ENCODE data around the gene LAMB3. TPM values are rescaled to one million over a fixed set of nuclear protein-coding genes. Genes with fewer than 3 reads are reported as not detected.

Gene LAMB3
- total RNA-seq, 1 donor, result 12.4 TPM

DNA sequence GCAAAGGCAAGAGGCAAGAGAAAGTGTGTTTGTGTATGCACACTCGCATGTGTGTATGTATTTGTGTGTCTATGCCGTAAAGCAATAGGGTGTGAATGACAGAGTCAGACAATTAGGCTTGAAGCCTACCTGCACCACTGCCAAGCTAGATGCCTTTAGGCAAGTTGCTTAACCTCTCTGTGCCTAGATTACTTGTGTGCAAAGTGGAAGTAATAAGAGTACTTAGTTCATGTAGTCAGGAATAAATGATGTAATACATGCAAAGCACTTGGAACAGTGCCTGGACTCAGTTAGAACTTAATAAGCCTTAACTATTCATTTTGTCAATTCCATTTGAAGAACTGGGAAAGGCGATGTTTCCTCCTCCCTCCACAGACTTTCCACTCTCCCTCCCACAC lies 31.7 kb downstream of the LAMB3 start:
- Histone ChIP-seq H3K4me3 (ENCODE audit: low read length) (no peak overlapping the region), H3K4me1 (ENCODE audit: insufficient read depth, low read length) (no peaks in the 10 kb centered on the region), H3K9me3 (ENCODE audit: low read depth, low read length) (no peaks in the 10 kb centered on the region)

DNA sequence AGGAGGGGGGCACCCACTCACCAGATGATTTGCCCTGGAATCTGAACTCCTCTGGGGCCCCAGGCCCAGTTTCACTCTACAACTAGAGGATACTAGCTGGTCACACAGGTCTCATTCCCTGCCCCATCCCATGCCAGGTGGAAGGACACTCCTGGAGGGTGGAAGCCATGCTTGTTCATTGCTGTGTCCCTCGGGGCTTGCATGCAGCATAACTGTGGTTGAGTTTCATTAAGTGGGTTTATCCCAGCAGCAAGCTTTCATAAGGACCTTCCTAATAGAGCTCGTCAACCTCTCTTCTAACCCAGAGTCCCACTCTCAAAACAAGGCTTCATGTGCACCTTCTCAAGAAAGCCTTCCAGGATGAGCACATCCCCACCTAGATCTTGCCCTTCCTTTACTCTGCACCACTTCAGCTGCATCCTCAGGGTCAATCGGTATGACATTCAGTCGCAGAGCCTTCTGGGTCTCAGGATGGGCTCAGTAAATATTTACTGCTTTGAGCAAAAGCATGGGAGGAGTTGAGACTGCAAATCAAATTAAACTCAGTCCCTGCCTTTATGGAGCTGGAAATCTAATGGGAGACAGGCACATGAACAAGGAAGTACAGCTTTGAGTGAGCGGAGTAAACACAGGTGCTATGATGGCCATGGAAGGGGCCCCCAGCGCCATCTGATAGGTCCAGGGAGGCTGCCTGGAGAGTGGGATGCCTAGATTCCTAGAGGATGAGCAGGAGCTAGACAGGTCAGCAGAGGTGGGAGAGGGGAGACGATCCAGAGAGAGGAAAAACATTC lies 32.3 kb downstream of the LAMB3 start:
- Histone ChIP-seq H3K4me3 (ENCODE audit: low read length) (no peak overlapping the region), H3K27me3 (ENCODE audit: insufficient read depth, low read length) (no peaks in the 10 kb centered on the region), H3K4me1 (ENCODE audit: insufficient read depth, low read length) (no peaks in the 10 kb centered on the region), H3K9me3 (ENCODE audit: low read depth, low read length) (no peaks in the 10 kb centered on the region)

More for the DNA sequence above, 31.7 kb downstream of the LAMB3 start:
- H3K27me3 ChIP-seq (ENCODE audit: insufficient read depth, low read length), result no peaks in the 10 kb centered on the region

DNA sequence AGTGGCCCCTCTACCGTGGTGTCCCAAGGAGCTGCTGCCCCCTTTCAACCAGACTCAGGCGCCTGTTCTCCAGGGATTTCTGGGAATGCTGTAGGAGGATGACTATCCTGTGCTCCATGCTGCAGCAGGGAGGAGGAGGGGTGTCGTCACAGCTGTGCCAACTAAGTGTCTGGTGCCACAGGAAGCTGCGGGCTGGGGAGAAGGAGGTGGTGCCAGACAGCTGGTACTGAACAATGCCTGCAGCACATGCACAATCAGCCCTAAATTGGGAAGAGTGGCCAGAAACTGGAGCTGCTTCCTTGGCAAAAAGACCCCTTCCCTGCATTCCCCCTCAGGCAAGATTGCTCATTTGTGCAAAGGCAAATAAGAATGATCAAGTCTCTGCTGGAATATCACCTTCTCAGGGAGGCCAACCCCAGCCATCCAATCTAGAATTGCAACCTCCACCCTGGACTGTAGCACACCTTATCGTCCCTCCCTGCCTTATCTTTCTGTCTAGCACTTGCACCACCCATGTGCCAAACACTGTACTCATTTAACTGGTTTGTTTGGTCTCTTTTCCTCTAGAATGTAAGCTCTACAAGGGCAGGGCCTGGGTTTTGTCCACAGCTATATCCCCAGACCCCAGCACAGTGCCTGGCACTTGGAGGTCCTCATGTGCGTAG lies 33.3 kb downstream of the LAMB3 start:
- no peaks in the 10 kb centered on the region for H3K9me3 ChIP-seq (ENCODE audit: low read depth, low read length)
- H3K4me3 ChIP-seq (ENCODE audit: low read length), result no peak overlapping the region
- H3K27me3 ChIP-seq (ENCODE audit: insufficient read depth, low read length), result no peaks in the 10 kb centered on the region
- H3K4me1 ChIP-seq (ENCODE audit: insufficient read depth, low read length), result no peaks in the 10 kb centered on the region

DNA sequence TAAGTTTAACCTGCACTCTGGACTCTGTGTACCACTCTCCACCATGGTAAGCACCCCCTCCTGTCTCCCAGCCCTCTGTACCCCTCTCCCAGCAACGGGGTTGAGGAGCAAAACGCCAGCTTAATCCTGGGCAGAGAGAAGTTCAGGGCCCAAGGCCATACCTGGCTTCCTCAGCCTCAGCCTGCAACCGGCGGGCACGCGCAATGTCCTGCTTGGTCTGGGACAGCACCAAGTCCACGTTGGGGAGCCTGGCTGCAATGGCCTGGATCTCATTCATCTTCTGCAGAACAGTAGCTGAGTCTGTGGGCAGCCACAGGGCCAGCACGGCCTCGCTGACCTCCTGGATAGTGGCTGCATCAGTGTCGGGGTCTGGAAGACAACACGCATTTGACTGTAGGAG lies 33.9 kb downstream of the LAMB3 start:
- H3K4me1 ChIP-seq (ENCODE audit: insufficient read depth, low read length), result no peaks in the 10 kb centered on the region
- no peaks in the 10 kb centered on the region for H3K27me3 ChIP-seq (ENCODE audit: insufficient read depth, low read length)
- no peak overlapping the region for H3K4me3 ChIP-seq (ENCODE audit: low read length)
- H3K9me3 ChIP-seq (ENCODE audit: low read depth, low read length), result no peaks in the 10 kb centered on the region

DNA sequence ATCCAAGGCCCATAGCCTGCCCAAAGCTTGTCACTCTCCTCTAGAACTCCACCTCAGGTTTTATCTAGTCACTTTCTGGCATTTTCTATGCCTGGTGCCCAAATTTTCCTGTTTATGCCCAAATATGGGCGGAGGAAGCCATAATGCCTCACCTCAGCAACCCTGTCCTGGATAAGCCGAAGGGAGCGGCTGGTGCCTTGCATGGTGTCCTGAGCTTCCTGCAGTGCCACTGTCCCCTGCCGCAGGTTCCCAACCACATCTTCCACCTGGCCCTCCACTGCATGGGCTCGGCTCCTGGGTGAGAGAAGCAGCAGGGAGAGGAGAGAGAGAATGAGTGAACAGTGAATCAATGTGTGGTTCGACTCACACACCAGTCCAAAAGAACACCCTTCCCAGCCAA lies 34.5 kb downstream of the LAMB3 start:
- no peaks in the 10 kb centered on the region for H3K4me1 ChIP-seq (ENCODE audit: insufficient read depth, low read length)
- no peaks in the 10 kb centered on the region for H3K27me3 ChIP-seq (ENCODE audit: insufficient read depth, low read length)
- no peak overlapping the region for H3K4me3 ChIP-seq (ENCODE audit: low read length)
- H3K9me3 ChIP-seq (ENCODE audit: low read depth, low read length), result no peaks in the 10 kb centered on the region

GRCh38 chr1:209617047-209617673 lies 35.1 kb downstream of the LAMB3 start:
- H3K4me1 ChIP-seq (ENCODE audit: insufficient read depth, low read length), result no peaks in the 10 kb centered on the region
- H3K4me3 ChIP-seq (ENCODE audit: low read length), result no peak overlapping the region
- no peaks in the 10 kb centered on the region for H3K27me3 ChIP-seq (ENCODE audit: insufficient read depth, low read length)
- H3K9me3 ChIP-seq (ENCODE audit: low read depth, low read length), result no peaks in the 10 kb centered on the region

- Histone ChIP-seq H3K4me3 (ENCODE audit: low read length) (no peak overlapping the region), H3K27me3 (ENCODE audit: insufficient read depth, low read length) (no peaks in the 10 kb centered on the region), H3K9me3 (ENCODE audit: low read depth, low read length) (no peaks in the 10 kb centered on the region)
Observed at GRCh38 chr1:209616366-209617046, 35.7 kb downstream of the LAMB3 start.

GRCh38 chr1:209614906-209615305 lies 37.3 kb downstream of the LAMB3 start:
- Histone ChIP-seq H3K27me3 (ENCODE audit: insufficient read depth, low read length) (no peaks in the 10 kb centered on the region), H3K4me1 (ENCODE audit: insufficient read depth, low read length) (no peaks in the 10 kb centered on the region), H3K4me3 (ENCODE audit: low read length) (no peak overlapping the region), H3K9me3 (ENCODE audit: low read depth, low read length) (no peaks in the 10 kb centered on the region)

More at GRCh38 chr1:209616366-209617046, 35.7 kb downstream of the LAMB3 start:
- H3K4me1 ChIP-seq (ENCODE audit: insufficient read depth, low read length), result no peaks in the 10 kb centered on the region

- Histone ChIP-seq H3K9me3 (ENCODE audit: low read depth, low read length) (no peaks in the 10 kb centered on the region), H3K4me3 (ENCODE audit: low read length) (no peak overlapping the region), H3K4me1 (ENCODE audit: insufficient read depth, low read length) (no peaks in the 10 kb centered on the region), H3K27me3 (ENCODE audit: insufficient read depth, low read length) (no peaks in the 10 kb centered on the region)
Observed at GRCh38 chr1:209614151-209614420, 38.1 kb downstream of the LAMB3 start.

- H3K9me3 ChIP-seq (ENCODE audit: low read depth, low read length), result no peaks in the 10 kb centered on the region
- no peaks in the 10 kb centered on the region for H3K4me1 ChIP-seq (ENCODE audit: insufficient read depth, low read length)
- H3K4me3 ChIP-seq (ENCODE audit: low read length), result no peak overlapping the region
- no peaks in the 10 kb centered on the region for H3K27me3 ChIP-seq (ENCODE audit: insufficient read depth, low read length)
Observed at GRCh38 chr1:209613400-209614150, 38.6 kb downstream of the LAMB3 start.

- no peaks in the 10 kb centered on the region for H3K4me1 ChIP-seq (ENCODE audit: insufficient read depth, low read length)
Observed at GRCh38 chr1:209612646-209613399, 39.4 kb downstream of the LAMB3 start.

GRCh38 chr1:209611771-209612570 lies 40.3 kb downstream of the LAMB3 start:
- Histone ChIP-seq H3K4me1 (ENCODE audit: insufficient read depth, low read length) (no peaks in the 10 kb centered on the region), H3K4me3 (ENCODE audit: low read length) (no peak overlapping the region), H3K9me3 (ENCODE audit: low read depth, low read length) (no peaks in the 10 kb centered on the region), H3K27me3 (ENCODE audit: insufficient read depth, low read length) (no peaks in the 10 kb centered on the region)

More at GRCh38 chr1:209612646-209613399, 39.4 kb downstream of the LAMB3 start:
- Histone ChIP-seq H3K27me3 (ENCODE audit: insufficient read depth, low read length) (no peaks in the 10 kb centered on the region), H3K9me3 (ENCODE audit: low read depth, low read length) (no peaks in the 10 kb centered on the region), H3K4me3 (ENCODE audit: low read length) (no peak overlapping the region)

DNA sequence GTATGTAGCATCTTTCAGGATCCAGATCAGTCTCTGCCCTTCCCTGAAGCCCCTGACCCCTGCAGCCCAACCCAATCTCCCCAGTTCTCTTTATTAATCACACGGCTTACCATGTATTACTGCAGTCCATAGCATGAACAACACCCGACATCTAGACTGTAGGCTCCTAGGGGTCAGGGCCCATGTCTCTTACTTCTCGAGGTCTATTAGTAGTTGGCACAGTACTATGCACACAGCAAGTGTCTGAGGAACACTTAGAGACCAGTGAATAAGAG lies 41.7 kb downstream of the LAMB3 start:
- Histone ChIP-seq H3K4me3 (ENCODE audit: low read length) (no peak overlapping the region), H3K4me1 (ENCODE audit: insufficient read depth, low read length) (no peaks in the 10 kb centered on the region), H3K9me3 (ENCODE audit: low read depth, low read length) (no peaks in the 10 kb centered on the region), H3K27me3 (ENCODE audit: insufficient read depth, low read length) (no peaks in the 10 kb centered on the region)
